Psoas muscle (tissue), 8 donors: ENCODE data around the gene ARIH1. TPM values are rescaled to one million over a fixed set of nuclear protein-coding genes. Genes with fewer than 3 reads are reported as not detected.
A peak's percentile ranks its signal among the peaks of the same experiment; 100 is the strongest.

Experiments
- ATAC-seq, 4 donors: fragments of 200-7000 bp; cut with Tn5 transposase; one replicate each; pipeline ENCODE4 v1.9.1; 2020; ENCODE audit warnings: moderate library complexity in 3 of 4, mild to moderate bottlenecking in 2 of 4
- DNase-seq, 2 donors: peaks; one replicate each; pipeline ENCODE4 v3.0.0-alpha.2; 2020
- H3K27ac ChIP-seq: fragments of 200-600 bp; one replicate; pipeline ENCODE4 v1.8.0; 2022
- H3K27me3 ChIP-seq, 3 donors: fragments of 200-600 bp in 1 of 3; one replicate each; pipeline versions ENCODE4 v1.6.1 to v1.8.0; 2013 to 2022; ENCODE audit warnings: low read length in 2 of 3, mild to moderate bottlenecking in 2 of 3, moderate library complexity in 1 of 3; ENCODE audit not compliant: insufficient read depth in 3 of 3
- H3K36me3 ChIP-seq, 2 donors: fragments of 200-600 bp in 1 of 2; one replicate each; pipeline versions ENCODE4 v1.6.1 to v1.8.0; 2013 to 2022; ENCODE audit warnings: low read depth in 1 of 2, mild to moderate bottlenecking in 1 of 2, moderate library complexity in 1 of 2; ENCODE audit not compliant: insufficient read depth in 1 of 2
- H3K4me1 ChIP-seq: fragments of 200-600 bp; one replicate; pipeline ENCODE4 v1.8.0; 2022
- H3K4me3 ChIP-seq: fragments of 200-600 bp; one replicate; pipeline ENCODE4 v1.8.0; 2022; ENCODE audit warnings: mild to moderate bottlenecking
- H3K9me3 ChIP-seq: fragments of 200-600 bp; one replicate; pipeline ENCODE4 v1.8.0; 2022
- WGBS, 3 donors: extraction: QIAGEN DNeasy Blood & Tissue Kit; methylation state at CpG; one replicate each; pipeline versions ENCODE4 v1.1.6 to v1.1.7; 2013; 5-methylcytosine and 5-hydroxymethylcytosine counted together
- intact Hi-C, 2 donors: fragments of 100-400 bp; cut with DNase I; formaldehyde crosslinking; loops; one replicate each; pipeline versions ENCODE4 v1.11.0 to v1.14.2; 2022
- polyA plus RNA-seq, 3 donors: library from polyadenylated mRNA; stranded (reverse); fragments of 200-250 nt; gene quantifications; one replicate each; pipeline ENCODE4 v1.2.3, GENCODE V29; 2013
- total RNA-seq, 4 donors: library from RNA; stranded (reverse); fragmentation: NEBNext Ultra II Directional in 2 of 4; extraction: Animal tissue kit (Norgen Biotek cat#: 25700) in 2 of 4; gene quantifications; one replicate each; pipeline versions ENCODE4 v1.2.1 to v1.2.4, GENCODE V29; 2021 to 2023
- TF ChIP-seq, protein P1 (sequence below): fragments of 200-600 bp; IDR thresholded peaks from one replicate; pipeline ENCODE4 v1.8.0; 2022; ENCODE audit warnings: antibody characterized with exemption
- donor health status: healthy with polysubstance abuse.
- donor health status: DM: no; HTN: no; CAD: no; lungs with moderate emphysema.
- donor health status: Bipolar disorder and iron deficiency.
- donor health status: healthy.
- donor health status: DM: yes; HTN: yes; CAD: no.
- donor health status: DM: no; HTN: no; CAD: no.
- donor health status: DM: no; HTN: no; CAD: no.
- donor health status: DM: yes; HTN: yes; CAD: no.

ARIH1 gene
- total and polyA plus RNA-seq, 7 donors: 35.6 to 253 (median 181) TPM

DNA sequence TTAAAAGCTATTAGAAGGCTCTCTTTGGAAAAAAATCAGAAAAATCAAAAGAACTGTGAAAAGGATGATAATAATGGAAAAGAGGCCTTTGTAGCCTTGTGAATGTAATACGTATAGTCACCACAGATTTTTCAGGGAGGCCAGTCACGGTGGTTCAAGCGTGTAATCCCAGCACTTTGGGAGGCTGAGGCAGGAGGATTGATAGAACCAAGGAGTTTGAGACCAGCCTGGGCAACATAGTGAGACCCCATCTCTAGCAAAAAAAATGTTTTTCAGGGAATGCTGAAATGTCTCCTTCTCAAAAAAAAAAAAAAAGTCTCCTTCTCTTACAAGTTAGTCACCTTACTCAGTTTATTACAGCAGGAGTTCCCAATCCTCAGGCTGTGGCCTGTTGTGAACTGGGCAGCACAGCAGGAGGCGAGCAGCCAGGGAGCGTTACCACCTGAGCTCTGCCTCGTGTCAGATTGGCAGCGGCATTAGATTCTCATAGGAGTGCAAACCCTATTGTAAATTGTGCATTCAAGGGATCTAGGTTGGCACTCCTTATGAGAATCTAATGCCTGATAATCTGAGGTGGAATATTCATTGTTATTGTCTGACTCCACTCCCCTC lies 15.9 kb downstream of the ARIH1 start:
- intact Hi-C loops: loop anchor here in 1 of 2 donors (5.0 kb wide), 1 partner anchor 42 kb away; no protein-coding TSS in a partner anchor
- no peaks in the 10 kb centered on the region for H3K36me3 ChIP-seq
- DNase-seq (no peak), ATAC-seq (no peak)
- peaks cover 90% of the 10 kb centered on the region for H3K4me1 ChIP-seq
- H3K9me3 ChIP-seq: no peaks in the 10 kb centered on the region
- H3K27me3 ChIP-seq: no peaks in the 10 kb centered on the region
- no peak overlapping the region for H3K4me3 ChIP-seq
- TF ChIP-seq, protein P1, sequence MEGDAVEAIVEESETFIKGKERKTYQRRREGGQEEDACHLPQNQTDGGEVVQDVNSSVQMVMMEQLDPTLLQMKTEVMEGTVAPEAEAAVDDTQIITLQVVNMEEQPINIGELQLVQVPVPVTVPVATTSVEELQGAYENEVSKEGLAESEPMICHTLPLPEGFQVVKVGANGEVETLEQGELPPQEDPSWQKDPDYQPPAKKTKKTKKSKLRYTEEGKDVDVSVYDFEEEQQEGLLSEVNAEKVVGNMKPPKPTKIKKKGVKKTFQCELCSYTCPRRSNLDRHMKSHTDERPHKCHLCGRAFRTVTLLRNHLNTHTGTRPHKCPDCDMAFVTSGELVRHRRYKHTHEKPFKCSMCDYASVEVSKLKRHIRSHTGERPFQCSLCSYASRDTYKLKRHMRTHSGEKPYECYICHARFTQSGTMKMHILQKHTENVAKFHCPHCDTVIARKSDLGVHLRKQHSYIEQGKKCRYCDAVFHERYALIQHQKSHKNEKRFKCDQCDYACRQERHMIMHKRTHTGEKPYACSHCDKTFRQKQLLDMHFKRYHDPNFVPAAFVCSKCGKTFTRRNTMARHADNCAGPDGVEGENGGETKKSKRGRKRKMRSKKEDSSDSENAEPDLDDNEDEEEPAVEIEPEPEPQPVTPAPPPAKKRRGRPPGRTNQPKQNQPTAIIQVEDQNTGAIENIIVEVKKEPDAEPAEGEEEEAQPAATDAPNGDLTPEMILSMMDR: no peak
- 74 to 87% (median 79%) methylated on average over 7 of the region's 7 CpGs for WGBS, 3 donors
- H3K27ac ChIP-seq: no peak overlapping the region

DNA sequence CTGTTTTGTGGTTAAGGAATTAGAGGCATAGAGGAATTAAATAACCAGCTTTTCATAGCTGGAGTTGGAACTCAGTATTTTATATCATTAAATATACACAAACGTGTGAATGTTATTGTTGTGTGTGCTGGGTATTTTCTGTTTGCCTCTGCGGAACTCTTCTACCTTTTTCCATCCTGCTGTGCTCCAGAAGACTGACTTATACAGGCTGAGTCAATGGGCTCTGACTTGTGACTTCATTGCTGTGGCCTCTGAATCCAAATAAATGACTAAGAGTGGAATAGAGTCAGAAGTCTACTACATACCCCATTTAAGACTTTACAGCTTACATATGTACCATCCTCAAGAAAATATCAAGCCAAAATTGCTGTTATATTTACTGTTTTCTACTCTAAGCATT lies 17.6 kb downstream of the ARIH1 start:
- WGBS, 3 donors: 18 to 31% (median 23%) methylated on average over 2 of the region's 2 CpGs
- no peak for DNase-seq
- intact Hi-C loops: no loop called here
- H3K27ac ChIP-seq: peak overlapping the region; percentile 21
- H3K36me3 ChIP-seq: no peaks in the 10 kb centered on the region
- no peaks in the 10 kb centered on the region for H3K9me3 ChIP-seq
- TF ChIP-seq, protein P1: no peak
- H3K4me3 ChIP-seq: no peak overlapping the region
- peaks cover 93% of the 10 kb centered on the region for H3K4me1 ChIP-seq
- ATAC-seq: peak; percentile 55 to 74 (median 72)
- H3K27me3 ChIP-seq: no peaks in the 10 kb centered on the region

DNA sequence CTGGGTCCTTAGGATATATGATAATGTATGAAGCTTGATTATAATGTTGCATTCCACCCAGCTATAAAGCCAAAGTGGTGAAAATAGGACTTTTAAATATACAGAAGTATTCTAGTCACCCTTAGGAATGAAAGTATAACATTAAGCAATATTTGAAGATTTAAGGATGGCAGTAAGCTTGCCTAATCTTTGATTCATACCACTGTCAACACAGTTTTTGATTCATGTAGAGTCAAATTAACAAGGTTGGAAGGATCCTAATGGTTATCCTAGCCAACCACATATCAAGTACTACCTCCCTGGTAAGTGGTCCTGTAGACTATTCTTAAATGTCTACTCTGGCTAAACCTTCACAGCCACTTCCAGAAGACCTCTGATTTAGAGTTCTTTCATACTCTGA lies 18.6 kb downstream of the ARIH1 start:
- Histone ChIP-seq H3K4me1 (peaks cover 93% of the 10 kb centered on the region), H3K27me3 (no peaks in the 10 kb centered on the region), H3K27ac (peak overlapping the region; percentile 21), H3K9me3 (no peaks in the 10 kb centered on the region), H3K4me3 (no peak overlapping the region), H3K36me3 (no peaks in the 10 kb centered on the region)
- peak; percentile 52 to 81 (median 76) for ATAC-seq
- TF ChIP-seq, protein P1: no peak
- no peak for DNase-seq
- intact Hi-C loops: no loop called here

DNA sequence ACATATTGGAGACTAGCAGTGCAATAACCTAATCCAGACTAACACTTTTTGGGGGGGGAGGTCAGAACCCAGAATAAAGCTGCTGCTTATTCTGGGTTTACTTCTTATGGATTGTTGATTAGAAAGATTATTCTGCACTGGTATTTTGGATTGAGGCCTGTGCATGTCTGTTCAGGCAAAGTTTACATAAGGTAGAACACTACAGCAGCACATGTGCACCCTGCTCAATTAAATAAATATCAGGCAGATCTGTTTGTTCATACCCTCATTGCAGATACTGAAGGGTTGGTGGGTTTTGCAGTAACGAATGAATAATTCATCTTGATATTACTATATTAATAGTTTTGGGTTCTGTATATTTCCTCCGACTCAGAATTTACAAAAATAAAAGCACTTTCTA lies 19.1 kb downstream of the ARIH1 start:
- no peaks in the 10 kb centered on the region for H3K36me3 ChIP-seq
- peaks cover 88% of the 10 kb centered on the region for H3K4me1 ChIP-seq
- ATAC-seq (no peak), DNase-seq (no peak)
- intact Hi-C loops: no loop called here
- H3K27ac ChIP-seq: peak overlapping the region; percentile 21
- TF ChIP-seq, protein P1: no peak
- no peaks in the 10 kb centered on the region for H3K27me3 ChIP-seq
- H3K9me3 ChIP-seq: no peaks in the 10 kb centered on the region
- 66 to 79% (median 72%) methylated on average over 2 of the region's 2 CpGs for WGBS, 3 donors
- H3K4me3 ChIP-seq: no peak overlapping the region

DNA sequence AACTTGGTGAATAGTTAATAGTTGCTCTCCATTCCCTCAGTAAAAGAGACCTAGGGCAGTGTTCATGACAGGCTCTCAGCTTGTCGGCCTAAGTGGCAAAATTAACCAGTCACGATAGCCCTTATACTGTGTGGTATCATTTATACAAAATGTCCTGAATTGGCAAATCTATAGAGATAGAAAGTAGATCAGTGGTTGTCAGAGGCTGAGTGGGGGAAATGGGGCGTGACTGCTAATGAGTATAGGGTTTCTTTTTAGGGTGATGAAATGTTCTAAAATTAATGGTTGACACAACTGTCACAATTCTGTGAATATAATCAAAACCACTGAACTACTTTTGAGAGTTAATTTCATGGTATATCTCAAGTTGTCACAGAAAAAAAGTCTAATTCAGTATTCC lies 20.9 kb downstream of the ARIH1 start:
- H3K4me3 ChIP-seq: peak overlapping the region; percentile 36
- DNase-seq (no peak), ATAC-seq (peak; percentile 47 to 81 (median 70))
- intact Hi-C loops: no loop called here
- peaks cover 79% of the 10 kb centered on the region for H3K4me1 ChIP-seq
- H3K9me3 ChIP-seq: no peaks in the 10 kb centered on the region
- TF ChIP-seq, protein P1: no peak
- H3K36me3 ChIP-seq: peaks cover 2 to 7% of the 10 kb centered on the region in 2 donors
- no peaks in the 10 kb centered on the region for H3K27me3 ChIP-seq
- 32 to 56% (median 37%) methylated on average over 3 of the region's 3 CpGs for WGBS, 3 donors
- H3K27ac ChIP-seq: peak overlapping the region; percentile 64
